Common myeloid progenitor, CD34-positive (primary cell): ENCODE measurements around the gene IGSF10.

Source experiments
- CTCF ChIA-PET: fragments of 350-600 bp; sonication (Branson Sonifier 250); formaldehyde crosslinking; loops from one replicate; lab custom pipeline; 2021; ENCODE audit warnings: antibody characterized with exemption; lab: Charles Lee
- POLR2A ChIA-PET: fragments of 350-600 bp; sonication (Branson Sonifier 250); formaldehyde crosslinking; loops from one replicate; lab custom pipeline; 2021; ENCODE audit warnings: antibody characterized with exemption; lab: Charles Lee
- DNase-seq, 3 donors: peaks; one replicate each; pipeline versions ENCODE4 v3.0.0 to v3.0.0-alpha.2; 2013
- H3K27ac ChIP-seq, 2 experiments: 1 replicate in 1 of 2; 2 replicates in 1 of 2; pipeline ENCODE4 v1.7.0; 2013; ENCODE audit warnings: inconsistent platforms in 2 of 2, low read length in 2 of 2, mild to moderate bottlenecking in 2 of 2, low read depth in 1 of 2, moderate library complexity in 1 of 2; ENCODE audit not compliant: severe bottlenecking in 2 of 2, insufficient read depth in 1 of 2, poor library complexity in 1 of 2
- H3K27me3 ChIP-seq, 5 experiments: replicated peaks in 2 of 5; 1 replicate in 3 of 5; 2 replicates in 2 of 5; pipeline versions ENCODE4 v1.6.1 to v1.7.0; 2013; ENCODE audit warnings: low read length in 4 of 5, mild to moderate bottlenecking in 2 of 5, moderate library complexity in 2 of 5, inconsistent platforms in 1 of 5; ENCODE audit not compliant: insufficient read depth in 5 of 5, control insufficient read depth in 4 of 5
- H3K36me3 ChIP-seq, 4 experiments: 1 replicate in 2 of 4; 2 replicates in 2 of 4; pipeline versions ENCODE4 v1.6.1 to v1.7.0; 2013; ENCODE audit warnings: low read length in 3 of 4, control low read depth in 1 of 4, mild to moderate bottlenecking in 1 of 4; ENCODE audit not compliant: control insufficient read depth in 4 of 4, insufficient read depth in 4 of 4
- H3K4me1 ChIP-seq, 4 experiments: 1 replicate in 3 of 4; 2 replicates in 1 of 4; pipeline versions ENCODE4 v1.6.1 to v1.7.1; 2013; ENCODE audit warnings: low read length in 3 of 4, mild to moderate bottlenecking in 3 of 4, control low read depth in 1 of 4, inconsistent platforms in 1 of 4, moderate library complexity in 1 of 4; ENCODE audit not compliant: control insufficient read depth in 4 of 4, insufficient read depth in 4 of 4; ENCODE audit errors: control extremely low read depth in 1 of 4
- H3K4me3 ChIP-seq, 7 experiments: 1 replicate in 4 of 7; 2 replicates in 3 of 7; pipeline versions ENCODE4 v1.5.1 to v1.7.0; 2013; ENCODE audit warnings: mild to moderate bottlenecking in 7 of 7, low read length in 6 of 7, moderate library complexity in 6 of 7, inconsistent platforms in 2 of 7, low read depth in 2 of 7, control low read depth in 1 of 7; ENCODE audit not compliant: insufficient read depth in 4 of 7, control insufficient read depth in 1 of 7; ENCODE audit errors: extremely low read depth in 1 of 7
- H3K9me3 ChIP-seq, 5 experiments: 1 replicate in 4 of 5; 2 replicates in 1 of 5; pipeline versions ENCODE4 v1.6.1 to v1.7.1; 2013; ENCODE audit warnings: low read length in 4 of 5, mild to moderate bottlenecking in 2 of 5, inconsistent platforms in 1 of 5, low read depth in 1 of 5, moderate library complexity in 1 of 5; ENCODE audit not compliant: control insufficient read depth in 4 of 5, insufficient read depth in 2 of 5; ENCODE audit errors: control extremely low read depth in 1 of 5
- WGBS: methylation state at CpG from one replicate; pipeline ENCODE4 v1.1.5; 2013; ENCODE audit not compliant: insufficient coverage; 5-methylcytosine and 5-hydroxymethylcytosine counted together

IGSF10 gene

GRCh38 chr3:151462278-151462780 lies 1.5 kb upstream of the IGSF10 start:
- peaks cover 0 to 24% (median 0%) of the 10 kb centered on the region in 5 experiments for H3K27me3 ChIP-seq
- H3K27ac ChIP-seq: no peak overlapping the region
- H3K4me3 ChIP-seq: no peak overlapping the region
- no peaks in the 10 kb centered on the region for H3K36me3 ChIP-seq
- WGBS: 95% methylated on average over 4 of the region's 6 CpGs
- CTCF ChIA-PET: interaction anchor here (0.8 kb wide), 1 partner anchor 375 kb away, joined by 3 read pairs; no protein-coding TSS in a partner anchor
- peaks cover 0 to 5% (median 2%) of the 10 kb centered on the region in 4 experiments for H3K4me1 ChIP-seq
- DNase-seq: no peak
- no peaks in the 10 kb centered on the region for H3K9me3 ChIP-seq
- POLR2A ChIA-PET: no interaction called here

DNA sequence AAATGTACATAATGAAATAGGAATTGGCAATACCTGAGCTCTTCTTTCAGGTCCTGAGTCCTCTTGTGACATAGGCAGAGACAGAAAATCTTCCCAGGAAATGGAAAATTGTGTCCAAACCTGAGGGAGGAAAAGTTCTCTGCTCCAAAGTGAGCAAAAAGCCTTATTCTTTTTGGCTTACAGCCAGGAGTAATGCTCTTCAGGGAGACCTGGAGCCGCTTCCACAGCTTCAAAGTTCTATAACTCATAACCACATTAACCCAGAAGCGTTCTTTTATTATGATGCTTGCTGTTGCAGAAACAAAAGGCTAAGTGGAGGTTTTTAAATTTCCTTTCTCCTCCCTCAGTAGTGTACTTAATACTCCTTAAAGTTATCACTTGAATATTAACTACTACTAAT lies 633 bp downstream of the IGSF10 start:
- WGBS: no CpG with 5 or more reads among the region's 2 CpGs
- CTCF ChIA-PET: interaction anchor here (0.8 to 1.6 kb wide), 2 partner anchors 8 to 13 kb away, joined by 3 to 10 read pairs; no protein-coding TSS in a partner anchor
- Histone ChIP-seq H3K4me1 (peaks cover 0 to 5% (median 2%) of the 10 kb centered on the region in 4 experiments), H3K9me3 (no peaks in the 10 kb centered on the region), H3K36me3 (no peaks in the 10 kb centered on the region), H3K27ac (no peak overlapping the region), H3K4me3 (no peak overlapping the region), H3K27me3 (peaks cover 0 to 24% (median 0%) of the 10 kb centered on the region in 5 experiments)
- DNase-seq: no peak
- POLR2A ChIA-PET: no interaction called here

DNA sequence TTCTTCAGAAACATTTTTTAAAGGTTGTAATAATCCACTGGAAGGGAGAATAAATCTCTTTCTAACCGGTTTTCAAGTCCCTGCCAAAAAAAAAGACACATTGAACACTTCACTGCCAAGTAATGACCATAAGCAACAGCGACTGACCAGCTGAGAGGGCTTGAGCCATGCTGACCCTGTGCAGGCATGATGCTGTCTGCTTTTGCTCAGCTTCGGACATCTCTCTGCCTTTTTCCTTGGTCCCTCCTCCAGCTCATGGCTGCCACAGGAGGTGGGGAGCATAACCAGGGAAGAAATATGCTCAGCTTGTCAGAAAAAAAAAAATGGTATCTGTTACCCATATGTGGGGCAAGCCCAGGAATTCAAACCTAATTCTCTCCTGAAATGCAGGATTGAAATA lies 1.5 kb downstream of the IGSF10 start:
- WGBS: 92% methylated on average over 2 of the region's 3 CpGs
- no peaks in the 10 kb centered on the region for H3K9me3 ChIP-seq
- POLR2A ChIA-PET: no interaction called here
- CTCF ChIA-PET: interaction anchor here (0.8 to 1.6 kb wide), 3 partner anchors 9 to 20 kb away, joined by 3 to 10 read pairs (median 4); no protein-coding TSS in a partner anchor
- no peaks in the 10 kb centered on the region for H3K36me3 ChIP-seq
- peaks cover 0 to 5% (median 2%) of the 10 kb centered on the region in 4 experiments for H3K4me1 ChIP-seq
- no peak overlapping the region for H3K27ac ChIP-seq
- DNase-seq: no peak
- H3K4me3 ChIP-seq: no peak overlapping the region
- H3K27me3 ChIP-seq: peaks cover 0 to 24% (median 0%) of the 10 kb centered on the region in 5 experiments

GRCh38 chr3:151456065-151456464 lies 4.8 kb downstream of the IGSF10 start:
- Histone ChIP-seq H3K4me3 (no peak overlapping the region), H3K27ac (no peak overlapping the region), H3K9me3 (no peaks in the 10 kb centered on the region), H3K36me3 (no peaks in the 10 kb centered on the region), H3K27me3 (peaks cover 0 to 12% (median 0%) of the 10 kb centered on the region in 5 experiments), H3K4me1 (peaks cover 0 to 4% (median 1%) of the 10 kb centered on the region in 4 experiments)
- CTCF ChIA-PET: interaction anchor here (1.2 to 2.8 kb wide), 3 partner anchors 8 to 12 kb away, joined by 4 to 13 read pairs (median 5); no protein-coding TSS in a partner anchor
- DNase-seq: no peak
- WGBS: 100% methylated on average over 1 of the region's 3 CpGs
- POLR2A ChIA-PET: no interaction called here

- no peak for DNase-seq
- Histone ChIP-seq H3K27me3 (no peaks in the 10 kb centered on the region), H3K4me3 (no peak overlapping the region), H3K27ac (no peak overlapping the region), H3K4me1 (no peaks in the 10 kb centered on the region), H3K36me3 (no peaks in the 10 kb centered on the region), H3K9me3 (no peaks in the 10 kb centered on the region)
- ChIA-PET CTCF (interaction anchor here (0.8 kb wide), 1 partner anchor 15 kb away, joined by 3 read pairs; no protein-coding TSS in a partner anchor), POLR2A (no interaction called here)
- 64% methylated on average over 2 of the region's 2 CpGs for WGBS
Observed at GRCh38 chr3:151452841-151453240, 8.0 kb downstream of the IGSF10 start.

DNA sequence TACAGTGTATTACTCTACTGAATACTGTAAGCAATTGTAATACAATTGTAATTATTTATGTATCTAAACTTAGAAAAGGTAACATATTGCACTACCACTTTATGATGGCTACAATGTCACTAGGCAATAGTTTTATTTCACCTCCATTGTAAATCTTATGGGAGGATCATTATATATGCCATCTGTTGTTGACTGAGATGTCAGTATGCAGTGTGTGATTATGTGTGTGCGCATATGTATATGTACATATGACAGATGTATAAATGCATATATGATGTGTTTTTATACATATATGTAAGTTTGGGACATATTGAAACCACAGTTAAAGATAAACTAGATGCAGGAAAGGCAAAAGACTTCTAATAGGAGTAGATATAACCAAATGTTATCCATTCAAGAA lies 8.5 kb downstream of the IGSF10 start:
- ChIA-PET CTCF (no interaction called here), POLR2A (no interaction called here)
- H3K4me1 ChIP-seq: no peaks in the 10 kb centered on the region
- no peaks in the 10 kb centered on the region for H3K36me3 ChIP-seq
- no peaks in the 10 kb centered on the region for H3K27me3 ChIP-seq
- H3K4me3 ChIP-seq: no peak overlapping the region
- no peak for DNase-seq
- no CpG with 5 or more reads among the region's 1 CpG for WGBS
- no peak overlapping the region for H3K27ac ChIP-seq
- H3K9me3 ChIP-seq: no peaks in the 10 kb centered on the region

DNA sequence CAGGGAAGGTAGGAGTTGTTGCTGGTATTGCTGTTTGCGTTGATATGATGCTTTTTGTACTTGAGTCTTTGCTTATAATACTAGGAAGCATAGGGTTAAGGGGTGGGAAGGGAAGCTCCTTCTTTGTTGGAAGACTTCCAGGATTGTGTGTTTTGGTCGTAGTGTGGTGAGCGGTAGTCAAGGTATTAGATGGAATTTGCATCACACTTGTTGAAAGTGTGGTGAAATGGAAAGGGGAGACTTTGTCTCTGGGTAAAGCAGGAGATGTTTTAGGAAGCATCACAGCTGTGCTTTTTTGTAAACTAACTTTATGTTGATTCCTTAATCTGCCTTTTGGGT lies 14.9 kb downstream of the IGSF10 start:
- CTCF ChIA-PET: no interaction called here
- WGBS: 78% methylated on average over 2 of the region's 3 CpGs
- H3K36me3 ChIP-seq: peaks cover 0 to 2% (median 0%) of the 10 kb centered on the region in 4 experiments
- POLR2A ChIA-PET: no interaction called here
- H3K4me1 ChIP-seq: no peaks in the 10 kb centered on the region
- no peak overlapping the region for H3K4me3 ChIP-seq
- no peaks in the 10 kb centered on the region for H3K9me3 ChIP-seq
- no peaks in the 10 kb centered on the region for H3K27me3 ChIP-seq
- DNase-seq: no peak
- H3K27ac ChIP-seq: no peak overlapping the region
